ENCODE data around the gene KRT6A. TPM values are rescaled to one million over a fixed set of nuclear protein-coding genes. Genes with fewer than 3 reads are reported as not detected.

The KRT6A gene
- total RNA-seq, result 0.96 and 1.4 TPM in 2 replicates

DNA sequence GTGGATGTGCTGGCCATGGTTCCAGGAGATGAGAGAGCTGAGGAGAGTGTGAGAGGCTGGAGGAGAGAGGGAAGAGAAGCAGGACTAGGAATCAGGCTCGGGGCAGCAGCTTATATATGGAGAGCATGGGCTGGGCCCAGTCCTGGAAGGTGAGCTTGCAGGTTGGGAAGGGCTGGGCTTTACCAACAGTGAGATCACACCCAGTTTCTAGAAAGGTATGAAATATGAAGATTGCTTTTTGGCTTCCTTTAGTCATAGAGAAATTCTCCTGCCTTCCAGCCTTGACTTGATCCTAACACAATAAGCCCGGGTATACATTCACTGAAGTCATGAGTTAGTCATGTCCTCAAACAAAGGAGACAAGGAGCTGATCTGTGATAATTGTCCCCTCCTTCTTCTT is at the start of gene KRT6A:
TSS of gene KRT6A (minus strand) at position 86 of the 400 bp plus-strand sequence. CDS start at position 17, 69 bp downstream.

DNA sequence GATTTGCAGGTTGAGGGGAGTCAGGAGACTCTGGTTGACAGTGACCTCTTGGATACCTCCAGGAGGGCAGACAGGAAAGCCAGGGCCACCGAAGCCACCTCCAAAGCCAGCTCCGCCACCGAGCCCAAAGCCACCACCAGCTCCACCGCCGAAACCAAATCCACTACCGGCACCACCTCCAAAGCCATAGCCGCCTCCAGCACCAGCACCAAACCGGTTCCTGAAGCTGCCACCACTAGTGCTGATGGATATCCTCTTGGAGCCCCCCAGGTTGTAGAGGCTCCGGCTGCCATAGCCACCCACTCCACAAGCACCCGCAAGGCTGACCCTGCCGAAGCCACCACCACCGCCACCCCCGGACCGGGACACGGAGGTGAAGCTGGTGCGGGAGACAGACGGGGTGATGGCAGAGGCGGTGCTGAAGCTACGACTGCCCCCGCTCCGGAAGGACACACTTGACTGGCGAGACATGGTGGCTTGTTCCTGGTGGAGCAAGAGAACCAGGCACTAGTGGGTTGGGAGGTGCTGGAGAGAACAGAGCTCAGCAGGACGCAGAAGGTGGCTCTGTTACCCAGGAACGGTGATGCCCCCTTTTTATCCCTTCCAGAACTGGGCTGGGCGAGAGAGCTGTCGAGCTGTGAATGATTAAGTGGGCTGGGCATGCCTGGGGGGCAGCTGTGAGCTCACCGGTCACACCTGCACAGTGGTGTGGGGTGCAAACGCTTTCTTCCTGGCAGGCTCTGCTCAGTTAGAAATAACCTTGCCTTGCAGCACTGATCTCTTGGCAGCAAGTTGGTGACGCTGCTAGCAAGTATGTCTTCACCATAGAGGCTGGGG is 27.0 kb upstream of the KRT6A start, which contains the start of gene KRT5:
TSS of gene KRT5 (minus strand) at position 569 of the 837 bp plus-strand sequence. CDS start at position 471, 98 bp downstream.

DNA sequence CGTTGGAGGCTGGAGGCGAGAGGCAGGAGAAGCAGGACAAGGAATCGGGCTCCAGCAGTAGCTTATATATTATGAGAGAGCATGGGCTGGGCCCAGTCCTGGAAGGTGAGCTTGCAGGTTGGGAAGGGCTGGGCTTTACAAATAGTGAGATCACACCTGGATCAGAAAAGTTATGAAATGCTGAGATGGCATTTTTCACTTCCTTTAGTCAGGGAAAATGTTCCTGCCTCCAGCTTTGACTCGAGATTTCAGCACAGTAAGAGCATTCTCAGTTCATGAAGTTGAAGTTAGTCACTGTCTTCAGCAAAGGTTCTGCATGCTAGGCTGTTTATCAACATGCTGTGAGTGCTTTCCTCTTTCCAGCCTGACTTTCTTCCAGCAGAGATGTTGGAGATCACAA is 19.3 kb downstream of the KRT6A start, which contains the start of gene KRT6C:
TSS of gene KRT6C (minus strand) at position 38 of the 400 bp plus-strand sequence. CDS start 68 bp downstream, outside the sequence.

DNA sequence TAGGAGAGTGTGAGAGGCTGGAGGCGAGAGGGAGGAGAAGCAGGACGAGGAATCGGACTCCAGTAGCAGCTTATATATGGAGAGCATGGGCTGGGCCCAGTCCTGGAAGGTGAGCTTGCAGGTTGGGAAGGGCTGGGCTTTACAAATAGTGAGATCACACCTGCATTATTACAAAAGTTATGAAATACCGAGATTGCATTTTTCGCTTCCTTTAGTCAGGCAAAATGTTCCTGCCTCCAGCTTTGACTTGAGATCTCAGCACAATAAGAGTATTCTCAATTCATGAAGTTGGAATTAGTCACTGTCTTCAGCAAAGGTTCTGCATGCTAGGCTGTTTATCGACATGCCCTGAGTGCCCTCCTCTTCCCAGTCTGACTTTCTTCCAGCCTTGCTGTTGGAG is 41.0 kb downstream of the KRT6A start, which contains the start of gene KRT6B:
TSS of gene KRT6B (minus strand) at position 46 of the 400 bp plus-strand sequence. CDS start 68 bp downstream, outside the sequence.

Other genes with a start within 250 kb of the KRT6A start
- gene KRT86, start 218.6 kb downstream of the KRT6A start, total RNA-seq, result 0.19 and 0.85 TPM in 2 replicates
- gene KRT81, start 201.7 kb downstream of the KRT6A start, total RNA-seq, result under 0.01 and 0.96 TPM in 2 replicates
- gene KRT83, start 171.9 kb downstream of the KRT6A start, total RNA-seq, result under 0.01 TPM in 1 of 2 replicates, not detected in the other
- gene KRT85, start 125.8 kb downstream of the KRT6A start, total RNA-seq, result not detected in 2 replicates
- not detected in 2 replicates for gene KRT84, start 107.6 kb downstream of the KRT6A start, total RNA-seq
- gene KRT82, start 86.9 kb downstream of the KRT6A start, total RNA-seq, result not detected in 2 replicates
- not detected in 2 replicates for gene KRT75, start 58.9 kb downstream of the KRT6A start, total RNA-seq
- gene KRT6B, start 41.1 kb downstream of the KRT6A start, total RNA-seq, result not detected in 2 replicates
- not detected in 2 replicates for gene KRT6C, start 19.5 kb downstream of the KRT6A start, total RNA-seq
- 1.4 and 2.3 TPM in 2 replicates for gene KRT5, start 27.1 kb upstream of the KRT6A start, total RNA-seq
- not detected in 2 replicates for gene KRT71, start 59.9 kb upstream of the KRT6A start, total RNA-seq
- not detected in 2 replicates for gene KRT74, start 80.6 kb upstream of the KRT6A start, total RNA-seq
- gene KRT72, start 108.2 kb upstream of the KRT6A start, total RNA-seq, result not detected in 2 replicates
- gene KRT73, start 125.3 kb upstream of the KRT6A start, total RNA-seq, result not detected in 2 replicates
- gene KRT2, start 159.0 kb upstream of the KRT6A start, total RNA-seq, result not detected in 2 replicates
- not detected in 2 replicates for gene KRT1, start 187.2 kb upstream of the KRT6A start, total RNA-seq
- not detected in 2 replicates for gene KRT77, start 210.3 kb upstream of the KRT6A start, total RNA-seq

All from regular cardiac myocyte (primary cell).